PC-3 (cell line): ENCODE results near the gene CCDC142. TPM values are rescaled to one million over a fixed set of nuclear protein-coding genes. Genes with fewer than 3 reads are reported as not detected.

ENCODE experiments used
- ATAC-seq: fragments of 200-7000 bp; cut with Tn5 transposase; 2 replicates; pipeline ENCODE4 v1.9.1; 2020; ENCODE audit warnings: mild to moderate bottlenecking, moderate library complexity
- BruUV-seq: library from RNA; stranded (reverse); fragments of 400-500 nt; replicated peaks from 2 replicates; lab custom pipeline; 2021; lab: Mats Ljungman, UMichigan
- CTCF ChIA-PET: fragments of 300-600 bp; sonication (Branson Sonifier 250); formaldehyde crosslinking; loops from one replicate; lab custom pipeline; 2022; ENCODE audit warnings: antibody characterized with exemption; lab: Charles Lee
- POLR2A ChIA-PET: fragments of 300-600 bp; sonication (Branson Sonifier 250); formaldehyde crosslinking; loops from one replicate; lab custom pipeline; 2022; ENCODE audit warnings: antibody characterized with exemption; ENCODE audit not compliant: unreplicated experiment; lab: Charles Lee
- DNase-seq: peaks from one replicate; pipeline ENCODE4 v3.0.0-alpha.2; 2015
- H2AFZ ChIP-seq: fragments of 300-600 bp; sonication (generic); 2 replicates; pipeline ENCODE4 v1.6.0; 2016; ENCODE audit warnings: antibody characterized with exemption, low read length
- H3F3A ChIP-seq: fragments of 300-600 bp; sonication (generic); one replicate; pipeline ENCODE4 v1.6.0; 2017; ENCODE audit warnings: antibody characterized with exemption, low read length, control low read depth, mild to moderate bottlenecking; ENCODE audit not compliant: unreplicated experiment
- H3K27ac ChIP-seq: fragments of 300-600 bp; sonication (generic); 2 replicates; pipeline ENCODE4 v1.5.1; 2016; ENCODE audit warnings: mild to moderate bottlenecking, low read length
- H3K27me3 ChIP-seq: fragments of 300-600 bp; sonication (generic); 2 replicates; pipeline ENCODE4 v1.6.1; 2016; ENCODE audit warnings: low read length, mixed read lengths
- H3K36me3 ChIP-seq: fragments of 300-600 bp; sonication (generic); 2 replicates; pipeline ENCODE4 v1.6.1; 2016; ENCODE audit warnings: low read depth, mixed run types, low read length, mixed read lengths
- H3K4me1 ChIP-seq: fragments of 300-600 bp; sonication (generic); 2 replicates; pipeline ENCODE4 v1.5.1; 2016; ENCODE audit warnings: low read length; ENCODE audit not compliant: insufficient read depth
- H3K4me2 ChIP-seq: fragments of 300-600 bp; sonication (generic); 2 replicates; pipeline ENCODE4 v1.6.0; 2016; ENCODE audit warnings: low read length
- H3K4me3 ChIP-seq: fragments of 300-600 bp; sonication (generic); 2 replicates; pipeline ENCODE4 v1.5.1; 2016; ENCODE audit warnings: mild to moderate bottlenecking, low read length, mixed read lengths
- H3K79me2 ChIP-seq: fragments of 300-600 bp; sonication (generic); 2 replicates; pipeline ENCODE4 v1.6.1; 2017; ENCODE audit warnings: low read length, mixed read lengths
- H3K9ac ChIP-seq: fragments of 300-600 bp; sonication (generic); 2 replicates; pipeline ENCODE4 v1.6.0; 2016; ENCODE audit warnings: mild to moderate bottlenecking, low read length
- H3K9me2 ChIP-seq: fragments of 300-600 bp; sonication (generic); replicated peaks from 2 replicates; pipeline ENCODE4 v1.6.1; 2016; ENCODE audit warnings: mixed run types, low read length, mixed read lengths
- H3K9me3 ChIP-seq: fragments of 300-600 bp; sonication (generic); 2 replicates; pipeline ENCODE4 v1.6.1; 2016; ENCODE audit warnings: low read length, mixed read lengths
- H4K20me1 ChIP-seq: fragments of 300-600 bp; sonication (generic); 2 replicates; pipeline ENCODE4 v1.6.1; 2016; ENCODE audit warnings: low read length, mixed read lengths
- CTCF ChIP-seq: fragments of 300-600 bp; sonication (generic); conservative IDR thresholded peaks from 2 replicates; pipeline ENCODE4 v1.5.1; 2017; ENCODE audit warnings: antibody characterized with exemption, low read depth, mild to moderate bottlenecking, low read length
- EZH2 ChIP-seq: fragments of 300-600 bp; sonication (generic); IDR thresholded peaks from one replicate; pipeline ENCODE4 v1.6.1; 2017; ENCODE audit warnings: antibody characterized with exemption, mild to moderate bottlenecking, low read length; ENCODE audit not compliant: unreplicated experiment
- EZH2phosphoT487 ChIP-seq: fragments of 300-600 bp; sonication (generic); IDR thresholded peaks from 2 replicates; pipeline ENCODE4 v1.6.1; 2018; ENCODE audit warnings: mild to moderate bottlenecking, antibody characterized with exemption, low read length, borderline replicate concordance
- intact Hi-C: fragments of 100-400 bp; cut with micrococcal nuclease; formaldehyde crosslinking; loops from 2 replicates; pipeline ENCODE4 v1.9.0; 2023
- total RNA-seq: library from RNA; depleted of rRNA; stranded (reverse); fragments of >200 nt; gene quantifications from 2 replicates; pipeline ENCODE4 v1.2.3, GENCODE V29; 2014

Gene CCDC142
- total RNA-seq, 1 experiment from 2014 or later = 14.7 TPM

- H3K27me3 ChIP-seq = no peaks in the 10 kb centered on the region
- no TSS peak for BruUV-seq
- POLR2A ChIA-PET = no interaction called here
- H3K27ac ChIP-seq = no peak overlapping the region
- ATAC-seq (no peak), DNase-seq (no peak)
- peaks cover 19% of the 10 kb centered on the region for H3K79me2 ChIP-seq
- no peaks in the 10 kb centered on the region for H3F3A ChIP-seq
- CTCF ChIA-PET = no interaction called here
- TF ChIP-seq EZH2phosphoT487 (no peak), CTCF (no peak), EZH2 (no peak)
- H3K9me2 ChIP-seq = no peaks in the 10 kb centered on the region
- no peak overlapping the region for H3K4me2 ChIP-seq
- H3K9ac ChIP-seq = no peak overlapping the region
- H2AFZ ChIP-seq = no peak overlapping the region
- no peak overlapping the region for H3K4me3 ChIP-seq
- peaks cover 26% of the 10 kb centered on the region for H3K36me3 ChIP-seq
- intact Hi-C loops = no loop called here
- H3K9me3 ChIP-seq = no peaks in the 10 kb centered on the region
- H3K4me1 ChIP-seq = peaks cover 12% of the 10 kb centered on the region
- 0 out of 2 replicates have a peak, but pooled peaks cover 7% of the 10 kb centered on the region for H4K20me1 ChIP-seq
Measured at GRCh38 chr2:74524005-74524404, 41.2 kb upstream of the CCDC142 start.

DNA sequence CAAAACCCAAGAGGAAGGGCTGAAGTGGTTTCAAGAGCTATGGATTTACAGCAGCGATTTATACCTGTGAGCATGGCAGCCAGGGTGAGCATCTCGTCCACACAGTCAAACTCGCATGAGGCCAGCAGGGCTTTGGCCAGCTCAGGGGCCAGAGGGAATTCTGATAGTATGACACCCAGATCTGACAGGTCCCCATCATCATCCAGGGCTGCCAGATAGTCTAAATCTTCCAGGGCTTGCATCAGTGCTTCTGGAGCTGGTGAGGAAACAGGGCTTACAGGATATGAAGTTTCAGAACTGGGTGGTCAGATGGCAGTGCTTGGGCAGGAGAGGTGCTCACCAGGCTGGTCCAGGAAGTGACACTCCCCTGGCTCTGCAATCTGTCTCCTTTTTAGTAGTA lies 39.7 kb upstream of the CCDC142 start:
- H4K20me1 ChIP-seq = no peaks in the 10 kb centered on the region
- intact Hi-C loops = no loop called here
- H3K4me2 ChIP-seq = no peak overlapping the region
- H3K27me3 ChIP-seq = no peaks in the 10 kb centered on the region
- ATAC-seq = no peak
- H3K36me3 ChIP-seq = peaks cover 20% of the 10 kb centered on the region
- no peak overlapping the region for H2AFZ ChIP-seq
- no peak overlapping the region for H3K4me3 ChIP-seq
- CTCF ChIA-PET = no interaction called here
- no TSS peak for BruUV-seq
- no peak overlapping the region for H3K27ac ChIP-seq
- H3K9me3 ChIP-seq = no peaks in the 10 kb centered on the region
- no peak for TF ChIP-seq EZH2
- TF ChIP-seq EZH2phosphoT487 = no peak
- TF ChIP-seq CTCF = no peak
- H3K4me1 ChIP-seq = no peaks in the 10 kb centered on the region
- no peak for DNase-seq
- H3K9me2 ChIP-seq = no peaks in the 10 kb centered on the region
- no peaks in the 10 kb centered on the region for H3F3A ChIP-seq
- H3K79me2 ChIP-seq = peaks cover 4% of the 10 kb centered on the region
- POLR2A ChIA-PET = no interaction called here
- H3K9ac ChIP-seq = no peak overlapping the region

- no peaks in the 10 kb centered on the region for H3K27me3 ChIP-seq
- DNase-seq (no peak), ATAC-seq (no peak)
- POLR2A ChIA-PET = no interaction called here
- H3K9me3 ChIP-seq = no peaks in the 10 kb centered on the region
- no peaks in the 10 kb centered on the region for H3K79me2 ChIP-seq
- no peaks in the 10 kb centered on the region for H3F3A ChIP-seq
- CTCF ChIA-PET = no interaction called here
- intact Hi-C loops = no loop called here
- H3K4me3 ChIP-seq = no peak overlapping the region
- BruUV-seq = no TSS peak
- no peaks in the 10 kb centered on the region for H3K36me3 ChIP-seq
- H2AFZ ChIP-seq = no peak overlapping the region
- H4K20me1 ChIP-seq = no peaks in the 10 kb centered on the region
- 0 out of 2 replicates have a peak, but pooled peaks cover 3% of the 10 kb centered on the region for H3K4me1 ChIP-seq
- no peak overlapping the region for H3K9ac ChIP-seq
- no peaks in the 10 kb centered on the region for H3K9me2 ChIP-seq
- TF ChIP-seq EZH2phosphoT487 = no peak
- no peak for TF ChIP-seq CTCF
- no peak for TF ChIP-seq EZH2
- H3K27ac ChIP-seq = no peak overlapping the region
- H3K4me2 ChIP-seq = no peak overlapping the region
Measured at GRCh38 chr2:74516650-74517049, 33.9 kb upstream of the CCDC142 start.
